Measurements from ENCODE around the gene GDPD3. TPM values are rescaled to one million over a fixed set of nuclear protein-coding genes. Genes with fewer than 3 reads are reported as not detected.

GDPD3 gene
- total and polyA plus RNA-seq, 2 donors = 1.3 to 24.2 TPM

- WGBS = 94% methylated on average over 1 of the region's 1 CpG
- Histone ChIP-seq H3K36me3 (ENCODE audit: control insufficient read depth in 2 of 2, insufficient read depth in 2 of 2, low read length in 1 of 2) (no peaks in the 10 kb centered on the region), H3K4me3 (ENCODE audit: low read length in 2 of 2) (no peak overlapping the region), H3K27ac (ENCODE audit: low read depth in 1 of 2, low read length in 1 of 2) (no peak overlapping the region), H3K27me3 (ENCODE audit: control insufficient read depth in 2 of 2, insufficient read depth in 1 of 2, low read length in 1 of 2) (no peaks in the 10 kb centered on the region), H3K9me3 (ENCODE audit: control insufficient read depth in 2 of 2, insufficient read depth in 1 of 2, low read length in 1 of 2) (peaks cover 0 to 11% of the 10 kb centered on the region in 2 donors), H3K4me1 (ENCODE audit: control insufficient read depth in 2 of 2, insufficient read depth in 2 of 2, low read length in 2 of 2) (peaks cover 1 to 7% of the 10 kb centered on the region in 2 donors)
- no peak for DNase-seq (ENCODE audit: low read depth in 6 of 9, low spot score in 9 of 9)
Observed at GRCh38 chr16:30144917-30145316, 31.6 kb upstream of the GDPD3 start.

DNA sequence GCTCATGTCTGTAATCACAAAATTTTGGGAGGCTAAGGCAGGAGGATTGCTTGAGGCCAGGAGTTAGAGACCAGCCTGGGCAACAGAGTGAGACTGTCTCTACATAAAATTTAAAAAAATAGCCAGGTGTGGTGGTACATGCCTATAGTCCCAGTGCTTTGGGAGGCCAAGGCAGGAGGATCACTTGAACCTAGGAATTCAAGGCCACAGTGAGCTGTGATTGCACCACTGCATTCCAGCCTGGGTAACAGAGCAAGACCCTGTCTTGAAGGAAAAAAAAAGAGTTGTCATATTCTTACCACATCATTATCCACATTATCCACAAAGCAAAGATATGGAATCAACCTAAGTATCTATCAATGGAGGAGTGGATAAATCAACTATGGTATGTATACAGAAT is 30.7 kb upstream of the GDPD3 start:
- no peak for DNase-seq (ENCODE audit: low read depth in 6 of 9, low spot score in 9 of 9)
- Histone ChIP-seq H3K27ac (ENCODE audit: low read depth in 1 of 2, low read length in 1 of 2) (no peak overlapping the region), H3K4me1 (ENCODE audit: control insufficient read depth in 2 of 2, insufficient read depth in 2 of 2, low read length in 2 of 2) (peaks cover 7 to 15% of the 10 kb centered on the region in 2 donors), H3K36me3 (ENCODE audit: control insufficient read depth in 2 of 2, insufficient read depth in 2 of 2, low read length in 1 of 2) (no peaks in the 10 kb centered on the region), H3K27me3 (ENCODE audit: control insufficient read depth in 2 of 2, insufficient read depth in 1 of 2, low read length in 1 of 2) (no peaks in the 10 kb centered on the region), H3K9me3 (ENCODE audit: control insufficient read depth in 2 of 2, insufficient read depth in 1 of 2, low read length in 1 of 2) (peaks cover 0 to 4% of the 10 kb centered on the region in 2 donors), H3K4me3 (ENCODE audit: low read length in 2 of 2) (no peak overlapping the region)

DNA sequence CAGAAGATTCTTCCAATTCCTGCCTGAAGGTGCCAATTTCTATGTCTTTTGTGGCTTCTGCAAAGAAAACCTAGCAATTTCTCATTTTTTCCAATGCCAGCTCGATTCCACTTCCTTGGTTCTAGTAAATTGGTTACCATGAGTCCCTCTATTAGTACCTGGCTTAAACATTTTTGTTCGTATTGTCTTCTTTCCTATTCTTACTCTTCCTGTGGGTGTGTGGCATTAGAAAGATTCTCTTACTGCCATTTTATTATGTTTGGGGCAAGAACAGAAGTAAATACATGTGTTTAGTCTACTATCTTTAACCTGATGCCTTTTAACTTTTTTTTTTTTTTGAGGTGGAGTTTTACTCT is 30.0 kb upstream of the GDPD3 start:
- Histone ChIP-seq H3K4me3 (ENCODE audit: low read length in 2 of 2) (no peak overlapping the region), H3K9me3 (ENCODE audit: control insufficient read depth in 2 of 2, insufficient read depth in 1 of 2, low read length in 1 of 2) (no peaks in the 10 kb centered on the region), H3K27ac (ENCODE audit: low read depth in 1 of 2, low read length in 1 of 2) (peak overlapping the region in 1 of 2 donors; percentile 2), H3K27me3 (ENCODE audit: control insufficient read depth in 2 of 2, insufficient read depth in 1 of 2, low read length in 1 of 2) (no peaks in the 10 kb centered on the region), H3K36me3 (ENCODE audit: control insufficient read depth in 2 of 2, insufficient read depth in 2 of 2, low read length in 1 of 2) (no peaks in the 10 kb centered on the region), H3K4me1 (ENCODE audit: control insufficient read depth in 2 of 2, insufficient read depth in 2 of 2, low read length in 2 of 2) (peaks cover 7 to 15% of the 10 kb centered on the region in 2 donors)
- DNase-seq (ENCODE audit: low read depth in 6 of 9, low spot score in 9 of 9) = no peak
- WGBS = 88% methylated on average over 2 of the region's 2 CpGs

DNA sequence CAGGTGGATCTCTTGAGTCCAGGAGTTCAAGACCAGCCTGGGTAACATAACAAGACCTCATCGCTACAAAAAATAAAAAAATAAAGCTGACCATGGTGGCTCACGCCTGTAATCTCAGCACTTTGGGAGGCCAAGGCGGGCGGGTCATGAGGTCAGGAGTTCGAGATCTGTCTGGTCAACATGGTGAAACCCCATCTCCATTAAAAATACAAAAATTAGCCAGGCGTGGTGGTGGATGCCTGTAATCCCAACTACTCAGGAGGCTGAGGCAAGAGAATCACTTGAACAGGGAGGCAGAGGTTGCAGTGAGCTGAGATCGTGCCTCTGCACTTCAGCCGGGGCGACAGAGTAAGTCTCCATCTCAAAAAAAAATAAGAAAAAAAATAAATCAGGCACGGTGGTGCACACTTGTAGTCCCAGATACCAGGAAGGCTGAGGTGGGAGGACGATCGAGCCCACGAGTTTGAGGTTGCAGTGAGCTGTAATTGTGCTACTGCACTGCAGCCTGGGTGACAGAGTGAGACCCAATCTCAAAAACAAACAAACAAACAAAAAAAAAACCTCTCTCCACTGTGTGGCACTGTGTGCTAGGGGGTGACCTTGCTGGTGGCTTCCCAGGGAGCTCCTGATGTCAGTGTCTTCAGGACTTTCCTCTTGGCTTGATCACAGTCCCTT is 29.5 kb upstream of the GDPD3 start:
- Histone ChIP-seq H3K9me3 (ENCODE audit: control insufficient read depth in 2 of 2, insufficient read depth in 1 of 2, low read length in 1 of 2) (no peaks in the 10 kb centered on the region), H3K27me3 (ENCODE audit: control insufficient read depth in 2 of 2, insufficient read depth in 1 of 2, low read length in 1 of 2) (no peaks in the 10 kb centered on the region), H3K27ac (ENCODE audit: low read depth in 1 of 2, low read length in 1 of 2) (peak overlapping the region in 1 of 2 donors; percentile 2), H3K36me3 (ENCODE audit: control insufficient read depth in 2 of 2, insufficient read depth in 2 of 2, low read length in 1 of 2) (no peaks in the 10 kb centered on the region), H3K4me1 (ENCODE audit: control insufficient read depth in 2 of 2, insufficient read depth in 2 of 2, low read length in 2 of 2) (peaks cover 7 to 15% of the 10 kb centered on the region in 2 donors), H3K4me3 (ENCODE audit: low read length in 2 of 2) (no peak overlapping the region)
- peak in 4 of 9 donors; percentile 21 to 56 (median 36) for DNase-seq (ENCODE audit: low read depth in 6 of 9, low spot score in 9 of 9)
- 91% methylated on average over 13 of the region's 13 CpGs for WGBS

DNA sequence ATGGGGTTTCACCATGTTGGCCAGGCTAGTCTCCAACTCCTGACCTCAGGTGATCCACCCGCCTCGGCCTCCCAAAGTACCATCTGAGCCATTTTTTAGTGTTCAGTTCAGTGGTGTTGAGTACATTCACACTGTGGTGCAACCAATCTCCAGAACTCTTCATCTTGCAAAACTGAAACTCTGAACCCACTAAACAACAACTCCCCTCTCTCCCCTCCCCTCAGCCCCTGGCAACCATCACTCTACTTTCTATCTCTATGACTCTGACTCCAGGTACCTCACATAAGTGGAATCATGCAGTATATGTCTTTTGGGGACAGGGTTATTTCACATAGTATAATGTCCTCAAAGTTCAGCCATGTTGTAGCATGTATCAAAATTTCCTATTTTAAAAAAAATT is 28.4 kb upstream of the GDPD3 start:
- no peak overlapping the region for H3K4me3 ChIP-seq (ENCODE audit: low read length in 2 of 2)
- H3K27ac ChIP-seq (ENCODE audit: low read depth in 1 of 2, low read length in 1 of 2) = no peak overlapping the region
- H3K36me3 ChIP-seq (ENCODE audit: control insufficient read depth in 2 of 2, insufficient read depth in 2 of 2, low read length in 1 of 2) = no peaks in the 10 kb centered on the region
- H3K9me3 ChIP-seq (ENCODE audit: control insufficient read depth in 2 of 2, insufficient read depth in 1 of 2, low read length in 1 of 2) = no peaks in the 10 kb centered on the region
- no peaks in the 10 kb centered on the region for H3K27me3 ChIP-seq (ENCODE audit: control insufficient read depth in 2 of 2, insufficient read depth in 1 of 2, low read length in 1 of 2)
- peaks cover 7 to 15% of the 10 kb centered on the region in 2 donors for H3K4me1 ChIP-seq (ENCODE audit: control insufficient read depth in 2 of 2, insufficient read depth in 2 of 2, low read length in 2 of 2)
- 100% methylated on average over 2 of the region's 2 CpGs for WGBS
- no peak for DNase-seq (ENCODE audit: low read depth in 6 of 9, low spot score in 9 of 9)

- H3K9me3 ChIP-seq (ENCODE audit: control insufficient read depth in 2 of 2, insufficient read depth in 1 of 2, low read length in 1 of 2) = no peaks in the 10 kb centered on the region
- 68% methylated on average over 13 of the region's 13 CpGs for WGBS
- peak in 2 of 9 donors; percentile 18 to 52 for DNase-seq (ENCODE audit: low read depth in 6 of 9, low spot score in 9 of 9)
Observed at GRCh38 chr16:30139583-30140481, 26.5 kb upstream of the GDPD3 start.

DNA sequence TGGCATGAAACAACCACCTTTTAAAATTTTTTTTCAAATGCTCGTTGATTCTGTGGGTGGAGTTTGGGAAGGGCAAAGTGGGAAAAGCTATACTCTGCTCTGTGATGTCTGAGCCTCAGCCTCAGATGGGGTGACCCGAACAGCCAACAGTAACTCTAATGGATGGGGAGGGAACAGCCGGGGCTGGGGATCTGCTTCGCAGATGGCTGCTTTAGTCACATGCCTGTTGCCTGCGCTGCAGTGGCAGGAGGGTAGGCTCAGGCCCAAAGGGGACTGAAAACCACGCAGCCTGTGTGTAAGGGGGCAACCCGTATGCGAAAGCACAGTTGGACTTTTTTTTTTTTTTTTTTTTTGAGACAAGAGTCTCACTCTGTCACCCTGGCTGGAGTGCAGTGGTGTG is 24.6 kb upstream of the GDPD3 start:
- Histone ChIP-seq H3K36me3 (ENCODE audit: control insufficient read depth in 2 of 2, insufficient read depth in 2 of 2, low read length in 1 of 2) (no peaks in the 10 kb centered on the region), H3K4me3 (ENCODE audit: low read length in 2 of 2) (no peak overlapping the region), H3K27me3 (ENCODE audit: control insufficient read depth in 2 of 2, insufficient read depth in 1 of 2, low read length in 1 of 2) (no peaks in the 10 kb centered on the region), H3K27ac (ENCODE audit: low read depth in 1 of 2, low read length in 1 of 2) (no peak overlapping the region), H3K4me1 (ENCODE audit: control insufficient read depth in 2 of 2, insufficient read depth in 2 of 2, low read length in 2 of 2) (peaks cover 7 to 14% of the 10 kb centered on the region in 2 donors), H3K9me3 (ENCODE audit: control insufficient read depth in 2 of 2, insufficient read depth in 1 of 2, low read length in 1 of 2) (no peaks in the 10 kb centered on the region)
- WGBS = 90% methylated on average over 8 of the region's 8 CpGs
- no peak for DNase-seq (ENCODE audit: low read depth in 6 of 9, low spot score in 9 of 9)

More at GRCh38 chr16:30139583-30140481, 26.5 kb upstream of the GDPD3 start:
- Histone ChIP-seq H3K27ac (ENCODE audit: low read depth in 1 of 2, low read length in 1 of 2) (peak overlapping the region; percentile 19 to 38), H3K36me3 (ENCODE audit: control insufficient read depth in 2 of 2, insufficient read depth in 2 of 2, low read length in 1 of 2) (no peaks in the 10 kb centered on the region), H3K4me1 (ENCODE audit: control insufficient read depth in 2 of 2, insufficient read depth in 2 of 2, low read length in 2 of 2) (peaks cover 7 to 15% of the 10 kb centered on the region in 2 donors), H3K27me3 (ENCODE audit: control insufficient read depth in 2 of 2, insufficient read depth in 1 of 2, low read length in 1 of 2) (no peaks in the 10 kb centered on the region), H3K4me3 (ENCODE audit: low read length in 2 of 2) (no peak overlapping the region)

- no peak for DNase-seq (ENCODE audit: low read depth in 6 of 9, low spot score in 9 of 9)
- Histone ChIP-seq H3K4me3 (ENCODE audit: low read length in 2 of 2) (no peak overlapping the region), H3K9me3 (ENCODE audit: control insufficient read depth in 2 of 2, insufficient read depth in 1 of 2, low read length in 1 of 2) (no peaks in the 10 kb centered on the region), H3K36me3 (ENCODE audit: control insufficient read depth in 2 of 2, insufficient read depth in 2 of 2, low read length in 1 of 2) (no peaks in the 10 kb centered on the region), H3K27me3 (ENCODE audit: control insufficient read depth in 2 of 2, insufficient read depth in 1 of 2, low read length in 1 of 2) (no peaks in the 10 kb centered on the region), H3K27ac (ENCODE audit: low read depth in 1 of 2, low read length in 1 of 2) (no peak overlapping the region), H3K4me1 (ENCODE audit: control insufficient read depth in 2 of 2, insufficient read depth in 2 of 2, low read length in 2 of 2) (peaks cover 7 to 13% of the 10 kb centered on the region in 2 donors)
- 95% methylated on average over 11 of the region's 11 CpGs for WGBS
Observed at GRCh38 chr16:30136971-30137605, 23.8 kb upstream of the GDPD3 start.

DNA sequence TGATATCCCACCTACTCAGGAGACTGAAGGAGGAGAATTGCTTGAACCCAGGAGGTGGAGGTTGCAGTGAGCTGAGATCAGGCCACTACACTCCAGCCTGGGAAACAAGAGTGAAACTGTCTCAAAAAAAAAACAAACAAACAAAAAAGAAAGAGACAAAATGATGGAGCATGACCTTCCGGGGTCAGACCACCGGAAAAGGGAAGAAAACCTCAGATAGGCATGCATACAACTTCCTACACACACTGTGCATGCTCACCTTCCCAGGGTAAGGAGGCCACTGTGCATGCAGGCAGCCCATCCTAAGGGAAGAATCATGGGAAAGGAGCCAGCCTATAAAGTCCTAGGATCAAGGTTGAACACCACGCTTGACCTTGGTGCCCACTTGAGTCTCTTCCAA is 19.3 kb upstream of the GDPD3 start:
- WGBS = 89% methylated on average over 3 of the region's 3 CpGs
- Histone ChIP-seq H3K9me3 (ENCODE audit: control insufficient read depth in 2 of 2, insufficient read depth in 1 of 2, low read length in 1 of 2) (peaks cover 0 to 8% of the 10 kb centered on the region in 2 donors), H3K4me3 (ENCODE audit: low read length in 2 of 2) (no peak overlapping the region)

More for the DNA sequence above, 19.3 kb upstream of the GDPD3 start:
- H3K4me1 ChIP-seq (ENCODE audit: control insufficient read depth in 2 of 2, insufficient read depth in 2 of 2, low read length in 2 of 2) = peaks cover 0 to 6% of the 10 kb centered on the region in 2 donors
- no peaks in the 10 kb centered on the region for H3K36me3 ChIP-seq (ENCODE audit: control insufficient read depth in 2 of 2, insufficient read depth in 2 of 2, low read length in 1 of 2)
- H3K27ac ChIP-seq (ENCODE audit: low read depth in 1 of 2, low read length in 1 of 2) = no peak overlapping the region
- H3K27me3 ChIP-seq (ENCODE audit: control insufficient read depth in 2 of 2, insufficient read depth in 1 of 2, low read length in 1 of 2) = no peaks in the 10 kb centered on the region
- DNase-seq (ENCODE audit: low read depth in 6 of 9, low spot score in 9 of 9) = no peak

Measured in thymus (tissue), 11 donors.